ENCODE results near the gene KANSL1. TPM values are rescaled to one million over a fixed set of nuclear protein-coding genes. Genes with fewer than 3 reads are reported as not detected.

Gene KANSL1
- total RNA-seq, 1 donor from 2014 or later, result 106 TPM

DNA sequence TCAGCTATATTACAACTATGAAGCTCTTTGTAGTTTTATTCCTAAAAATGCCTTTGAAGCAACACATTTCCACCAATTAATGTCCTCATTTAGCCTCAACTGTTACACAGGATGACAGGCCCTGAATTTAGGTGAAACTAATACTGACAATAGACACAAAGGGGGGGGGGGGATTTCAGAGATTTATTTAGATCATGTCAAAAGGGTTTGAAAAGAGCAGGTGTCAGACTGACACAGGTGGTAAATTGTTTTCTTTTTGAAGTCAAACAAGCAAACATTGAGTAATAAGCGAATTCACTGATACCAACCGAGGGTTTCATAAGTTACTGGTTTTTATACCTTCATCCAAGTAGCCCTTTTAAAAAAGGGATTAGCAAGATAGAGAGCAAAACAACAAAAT lies 40.8 kb downstream of the KANSL1 start:
- no peak overlapping the region for H3K4me3 ChIP-seq (ENCODE audit: low read depth, low read length)
- no peaks in the 10 kb centered on the region for H3K27me3 ChIP-seq (ENCODE audit: control insufficient read depth, insufficient read depth, low read length)
- H3K36me3 ChIP-seq (ENCODE audit: control insufficient read depth, insufficient read depth, low read length), result no peaks in the 10 kb centered on the region
- TF ChIP-seq, protein P1, sequence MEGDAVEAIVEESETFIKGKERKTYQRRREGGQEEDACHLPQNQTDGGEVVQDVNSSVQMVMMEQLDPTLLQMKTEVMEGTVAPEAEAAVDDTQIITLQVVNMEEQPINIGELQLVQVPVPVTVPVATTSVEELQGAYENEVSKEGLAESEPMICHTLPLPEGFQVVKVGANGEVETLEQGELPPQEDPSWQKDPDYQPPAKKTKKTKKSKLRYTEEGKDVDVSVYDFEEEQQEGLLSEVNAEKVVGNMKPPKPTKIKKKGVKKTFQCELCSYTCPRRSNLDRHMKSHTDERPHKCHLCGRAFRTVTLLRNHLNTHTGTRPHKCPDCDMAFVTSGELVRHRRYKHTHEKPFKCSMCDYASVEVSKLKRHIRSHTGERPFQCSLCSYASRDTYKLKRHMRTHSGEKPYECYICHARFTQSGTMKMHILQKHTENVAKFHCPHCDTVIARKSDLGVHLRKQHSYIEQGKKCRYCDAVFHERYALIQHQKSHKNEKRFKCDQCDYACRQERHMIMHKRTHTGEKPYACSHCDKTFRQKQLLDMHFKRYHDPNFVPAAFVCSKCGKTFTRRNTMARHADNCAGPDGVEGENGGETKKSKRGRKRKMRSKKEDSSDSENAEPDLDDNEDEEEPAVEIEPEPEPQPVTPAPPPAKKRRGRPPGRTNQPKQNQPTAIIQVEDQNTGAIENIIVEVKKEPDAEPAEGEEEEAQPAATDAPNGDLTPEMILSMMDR (IDR thresholded peaks at IDR 0.05; ENCODE audit: insufficient read depth, low read length, severe bottlenecking), result no peak
- no peak for DNase-seq (ENCODE audit: low read depth)
- no peak for FAIRE-seq

DNA sequence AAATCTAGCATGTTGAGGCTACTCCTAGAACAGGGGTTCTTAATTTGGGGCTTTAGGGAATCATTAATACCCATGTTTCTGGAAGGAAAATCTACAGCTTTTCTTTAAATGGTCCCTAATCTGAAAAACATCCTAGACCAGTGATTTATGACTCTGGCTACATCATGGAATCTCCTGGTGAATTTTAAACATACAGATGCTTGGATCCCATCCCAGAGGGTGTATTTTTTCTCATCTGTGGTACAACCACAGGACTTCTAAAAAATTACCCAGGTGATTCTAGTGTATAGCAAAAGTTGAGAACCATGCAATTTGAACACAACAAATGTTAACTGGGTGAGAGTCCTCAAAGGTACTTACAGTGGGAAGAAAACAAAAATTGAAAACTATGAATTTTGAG lies 41.5 kb downstream of the KANSL1 start:
- DNase-seq (ENCODE audit: low read depth) (no peak), FAIRE-seq (no peak)
- no peaks in the 10 kb centered on the region for H3K27me3 ChIP-seq (ENCODE audit: control insufficient read depth, insufficient read depth, low read length)
- no peaks in the 10 kb centered on the region for H3K36me3 ChIP-seq (ENCODE audit: control insufficient read depth, insufficient read depth, low read length)
- no peak overlapping the region for H3K4me3 ChIP-seq (ENCODE audit: low read depth, low read length)
- TF ChIP-seq, protein P1 (IDR thresholded peaks at IDR 0.05; ENCODE audit: insufficient read depth, low read length, severe bottlenecking), result no peak

DNA sequence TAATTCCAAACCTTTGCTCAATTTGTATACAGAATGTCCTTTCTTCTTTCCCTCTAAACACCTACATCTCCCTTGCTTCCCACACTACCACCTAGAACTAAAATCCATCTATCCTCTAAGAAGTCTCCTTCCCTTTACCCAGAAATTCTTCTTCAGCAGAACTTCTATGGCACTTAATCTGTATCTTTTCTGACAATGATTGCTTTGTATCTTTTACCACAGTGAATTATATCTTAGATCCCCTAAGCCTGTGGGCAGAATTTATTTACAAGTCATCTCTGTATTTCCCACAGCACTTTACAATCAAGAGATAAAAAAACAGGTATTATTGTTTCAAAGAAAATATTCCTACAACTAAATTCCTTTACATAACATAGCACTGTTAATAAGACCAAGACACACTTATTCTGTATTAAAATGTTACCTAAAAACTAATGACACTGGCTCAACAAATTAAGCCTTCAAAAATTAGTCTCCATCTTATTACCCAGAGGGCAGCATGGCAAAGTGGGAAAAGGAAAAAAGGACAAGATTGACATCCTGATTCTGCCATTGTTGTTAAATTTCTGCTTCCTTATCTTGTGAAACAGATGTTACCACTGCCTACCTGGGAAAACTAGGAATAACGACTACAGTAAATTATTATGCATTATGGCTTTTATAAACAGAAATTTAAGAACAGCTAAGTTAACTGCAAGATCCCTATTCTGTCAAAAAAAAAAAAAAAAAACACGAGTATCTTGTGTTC lies 42.8 kb downstream of the KANSL1 start:
- Histone ChIP-seq H3K36me3 (ENCODE audit: control insufficient read depth, insufficient read depth, low read length) (no peaks in the 10 kb centered on the region), H3K27me3 (ENCODE audit: control insufficient read depth, insufficient read depth, low read length) (no peaks in the 10 kb centered on the region), H3K4me3 (ENCODE audit: low read depth, low read length) (no peak overlapping the region)
- TF ChIP-seq, protein P1 (IDR thresholded peaks at IDR 0.05; ENCODE audit: insufficient read depth, low read length, severe bottlenecking), result no peak
- DNase-seq (ENCODE audit: low read depth), result no peak
- no peak for FAIRE-seq

DNA sequence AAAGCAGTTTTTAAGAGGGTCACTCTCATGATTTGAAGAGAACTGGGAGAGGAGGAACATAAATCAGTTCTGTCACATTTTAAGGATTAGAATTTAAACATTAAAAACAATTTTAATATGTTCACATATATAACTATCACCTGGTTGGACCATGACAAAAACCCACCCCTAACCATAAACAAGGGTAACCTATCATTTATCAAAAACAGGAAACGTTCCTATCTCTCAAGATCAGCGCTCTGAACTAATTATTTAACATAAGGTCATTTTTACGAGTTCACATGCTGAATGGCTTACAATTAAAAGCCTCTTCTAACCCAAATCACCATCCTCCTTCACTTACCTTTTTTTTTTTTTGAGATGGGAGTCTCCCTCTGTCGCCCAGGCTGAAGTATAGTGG lies 45.0 kb downstream of the KANSL1 start:
- no peaks in the 10 kb centered on the region for H3K36me3 ChIP-seq (ENCODE audit: control insufficient read depth, insufficient read depth, low read length)
- FAIRE-seq, result no peak
- no peak overlapping the region for H3K4me3 ChIP-seq (ENCODE audit: low read depth, low read length)
- TF ChIP-seq, protein P1 (IDR thresholded peaks at IDR 0.05; ENCODE audit: insufficient read depth, low read length, severe bottlenecking), result no peak
- DNase-seq (ENCODE audit: low read depth), result no peak
- H3K27me3 ChIP-seq (ENCODE audit: control insufficient read depth, insufficient read depth, low read length), result no peaks in the 10 kb centered on the region

DNA sequence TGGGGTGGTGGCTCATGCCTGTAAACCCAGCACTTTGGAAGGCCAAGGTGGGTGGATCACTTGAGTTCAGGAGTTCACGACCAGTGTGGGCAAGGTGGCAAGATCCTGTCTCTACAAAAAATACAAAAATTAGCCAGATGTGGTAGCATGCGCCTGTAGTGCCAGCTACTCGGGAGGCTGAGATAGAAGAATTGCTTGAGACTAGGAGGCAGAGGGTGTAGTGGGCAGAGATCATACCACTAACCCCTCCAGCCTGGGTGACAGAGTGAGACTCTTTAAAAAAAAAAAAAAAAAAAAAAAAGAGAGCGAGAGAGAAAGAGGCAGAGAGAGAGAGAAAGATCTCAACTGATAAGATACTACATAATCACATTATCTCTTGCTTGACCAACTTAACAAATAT lies 45.9 kb downstream of the KANSL1 start:
- FAIRE-seq (no peak), DNase-seq (ENCODE audit: low read depth) (no peak)
- TF ChIP-seq, protein P1 (IDR thresholded peaks at IDR 0.05; ENCODE audit: insufficient read depth, low read length, severe bottlenecking), result no peak
- H3K27me3 ChIP-seq (ENCODE audit: control insufficient read depth, insufficient read depth, low read length), result no peaks in the 10 kb centered on the region
- H3K4me3 ChIP-seq (ENCODE audit: low read depth, low read length), result no peak overlapping the region
- no peaks in the 10 kb centered on the region for H3K36me3 ChIP-seq (ENCODE audit: control insufficient read depth, insufficient read depth, low read length)

DNA sequence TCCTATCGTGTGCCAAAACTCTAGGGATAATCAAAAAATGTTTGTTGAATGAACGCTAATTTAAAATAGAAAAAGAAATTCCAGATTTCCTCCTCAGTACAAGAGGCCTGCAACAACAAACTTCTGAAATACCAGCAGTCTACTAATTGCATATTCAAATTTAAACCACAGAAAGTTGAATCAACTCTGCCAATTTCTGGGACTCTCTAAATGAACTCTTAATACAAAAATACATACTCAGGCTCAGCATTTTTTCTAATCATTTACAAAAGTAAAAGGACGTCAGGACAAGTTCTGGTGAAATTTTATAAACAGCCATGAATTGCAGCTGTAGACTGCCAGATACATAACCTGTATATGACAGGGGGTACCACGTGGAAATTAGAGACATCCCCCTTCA lies 49.0 kb downstream of the KANSL1 start:
- FAIRE-seq (no peak), DNase-seq (ENCODE audit: low read depth) (no peak)
- Histone ChIP-seq H3K36me3 (ENCODE audit: control insufficient read depth, insufficient read depth, low read length) (no peaks in the 10 kb centered on the region), H3K27me3 (ENCODE audit: control insufficient read depth, insufficient read depth, low read length) (no peaks in the 10 kb centered on the region), H3K4me3 (ENCODE audit: low read depth, low read length) (no peak overlapping the region)
- TF ChIP-seq, protein P1 (IDR thresholded peaks at IDR 0.05; ENCODE audit: insufficient read depth, low read length, severe bottlenecking), result no peak
